ENCODE data around the gene PLXNA3. TPM values are rescaled to one million over a fixed set of nuclear protein-coding genes. Genes with fewer than 3 reads are reported as not detected.

Gene PLXNA3
- total RNA-seq, 1 experiment from 2014 or later, result 89.3 TPM

DNA sequence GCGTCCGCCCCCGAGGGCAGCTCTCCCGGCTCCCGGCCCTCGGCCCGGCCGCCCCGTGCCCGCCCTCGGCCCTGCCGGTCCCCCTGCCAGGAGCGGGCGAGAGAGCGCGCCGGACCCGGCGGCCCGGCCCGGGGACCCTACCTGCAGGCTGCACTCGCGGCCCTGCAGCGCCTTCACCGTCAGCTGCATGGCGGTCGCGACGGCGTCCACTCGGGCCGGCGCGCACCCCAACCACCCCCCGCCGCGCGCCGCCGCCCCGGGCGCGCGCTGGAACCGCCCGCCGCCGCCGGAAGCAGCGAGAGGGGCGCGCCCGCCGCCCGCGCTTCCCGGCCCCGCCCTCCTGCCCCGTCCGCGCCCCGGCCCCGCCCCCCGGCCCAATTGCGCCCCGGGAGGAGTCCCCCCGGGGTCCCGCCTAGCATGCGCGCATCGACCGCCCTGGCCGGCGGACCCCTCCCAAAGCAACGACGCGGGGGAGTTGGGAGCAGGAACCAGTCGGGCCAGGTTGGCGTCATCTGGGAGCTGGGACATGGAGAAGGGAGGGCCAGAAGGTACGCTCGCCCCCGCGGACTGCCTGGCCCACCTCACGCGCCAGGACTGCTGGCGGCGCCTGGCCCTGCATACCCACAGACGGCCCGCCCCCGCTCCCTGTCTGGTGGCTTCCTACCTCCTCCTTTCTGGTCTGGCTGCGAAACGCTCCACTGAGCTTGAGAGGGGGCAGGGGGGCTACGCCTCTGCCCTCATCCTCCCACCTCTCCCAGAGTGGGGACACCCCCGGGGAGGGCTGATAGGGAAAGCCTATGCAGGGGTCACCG, 28.5 kb downstream of the PLXNA3 start, which contains the start of gene UBL4A:
TSS of gene UBL4A (minus strand) at position 220 of the 812 bp plus-strand sequence. CDS start at position 189, 31 bp downstream.
- ATAC-seq (peak; percentile 38), DNase-seq (ENCODE audit: low read depth, low spot score) (peak; percentile 12)
- no peaks in the 10 kb centered on the region for H3K9me3 ChIP-seq (ENCODE audit: control insufficient read depth in 1 of 2, insufficient read depth in 1 of 2, low read depth in 1 of 2, low read length in 2 of 2)
- ChIA-PET POLR2A (interaction anchor here (0.6 kb wide), 1 partner anchor 117 kb away, joined by 4 read pairs; no protein-coding TSS in a partner anchor), CTCF (interaction anchor here (1.1 kb wide), 1 partner anchor 113 kb away, joined by 3 read pairs; no protein-coding TSS in a partner anchor), RAD21 (ENCODE audit: low non-redundant PET in 1 of 2, low total read pairs in 2 of 2, uncharacterized antibody in 2 of 2, unreplicated experiment in 2 of 2) (no interaction called here)
- H3K4me1 ChIP-seq (ENCODE audit: control insufficient read depth in 1 of 2, insufficient read depth in 2 of 2, low read length in 2 of 2), result peaks cover 7 to 36% of the 10 kb centered on the region in 2 experiments; a peak in 3 of 4 replicates
- H3K9ac ChIP-seq (ENCODE audit: low read length), result peak within 1 kb of the TSS; percentile 77
- H3K9me2 ChIP-seq (ENCODE audit: insufficient read depth), result no peaks in the 10 kb centered on the region
- H3K79me2 ChIP-seq (ENCODE audit: insufficient read depth, low read length), result peaks cover 15% of the 10 kb centered on the region
- H3K27ac ChIP-seq (ENCODE audit: low read depth, low read length), result peak within 1 kb of the TSS; percentile 92
- H3K36me3 ChIP-seq (ENCODE audit: control insufficient read depth in 1 of 2, insufficient read depth in 2 of 2, low read length in 2 of 2), result peaks cover 0 to 10% of the 10 kb centered on the region in 2 experiments; a peak in 1 of 4 replicates
- intact Hi-C loops (cut with micrococcal nuclease), result no loop called here
- H3K4me3 ChIP-seq (replicated peaks in 1 of 2; ENCODE audit: low read depth in 1 of 2, low read length in 2 of 2), result peak within 1 kb of the TSS; percentile 59 to 67
- H3K27me3 ChIP-seq (ENCODE audit: insufficient read depth, low read length), result no peaks in the 10 kb centered on the region
- H2AFZ ChIP-seq (ENCODE audit: low read depth, low read length, poor library complexity, severe bottlenecking), result no peak within 1 kb of the TSS
- peak within 1 kb of the TSS; percentile 74 for H3K4me2 ChIP-seq (ENCODE audit: low read length)
- TF ChIP-seq, protein P1, sequence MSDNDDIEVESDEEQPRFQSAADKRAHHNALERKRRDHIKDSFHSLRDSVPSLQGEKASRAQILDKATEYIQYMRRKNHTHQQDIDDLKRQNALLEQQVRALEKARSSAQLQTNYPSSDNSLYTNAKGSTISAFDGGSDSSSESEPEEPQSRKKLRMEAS (IDR thresholded peaks at IDR 0.05), result no peak
- TF ChIP-seq ZFX (IDR thresholded peaks at IDR 0.05) (peak; percentile 9), RAD21 (IDR thresholded peaks at IDR 0.05; ENCODE audit: low read depth) (no peak), ELF1 (IDR thresholded peaks at IDR 0.05; ENCODE audit: borderline replicate concordance, low read depth) (no peak), ZNF274 (IDR thresholded peaks at IDR 0.05; ENCODE audit: low read depth, low read length) (no peak)
- no TSS peak for BruUV-seq (replicated peaks)
- H4K20me1 ChIP-seq (ENCODE audit: insufficient read depth), result no peaks in the 10 kb centered on the region

DNA sequence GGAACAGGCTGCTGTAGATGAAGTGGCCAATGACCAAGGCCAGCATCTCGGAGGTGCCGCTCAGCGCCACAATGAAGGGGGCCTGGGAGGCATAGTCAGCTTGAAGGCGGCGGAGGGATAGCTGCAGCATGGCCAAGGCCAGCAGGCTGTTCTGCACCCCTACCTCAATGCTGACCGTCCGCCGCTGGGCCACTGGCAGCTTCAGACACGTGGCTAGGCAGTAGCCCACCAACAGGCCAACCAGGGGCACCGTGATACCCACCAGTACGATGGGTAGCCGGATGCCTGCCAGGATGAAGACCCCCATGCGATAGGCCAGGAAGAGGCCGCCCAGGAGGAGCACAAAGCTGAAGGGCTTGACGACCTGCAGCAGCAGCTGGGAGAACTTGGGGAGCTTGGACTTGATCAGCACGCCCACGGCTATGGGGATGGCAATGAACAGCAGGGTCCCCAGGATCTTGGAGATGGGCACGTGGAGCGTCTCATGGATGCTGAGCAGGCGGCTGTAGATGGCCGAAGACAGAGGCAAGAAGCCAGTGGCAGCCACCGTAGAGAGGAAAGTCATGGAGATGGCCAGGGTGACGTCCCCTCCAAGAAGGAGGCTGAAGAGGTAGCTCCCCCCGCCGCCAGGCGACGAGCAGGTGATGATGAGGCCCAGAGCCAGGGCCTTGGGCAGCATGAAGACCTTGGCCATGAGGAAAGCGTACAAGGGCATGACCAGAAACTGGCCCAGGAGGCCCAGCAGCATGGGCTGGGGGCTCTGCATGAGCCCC, 29.6 kb downstream of the PLXNA3 start:
- H3K36me3 ChIP-seq (ENCODE audit: control insufficient read depth in 1 of 2, insufficient read depth in 2 of 2, low read length in 2 of 2), result peaks cover 0 to 10% of the 10 kb centered on the region in 2 experiments; a peak in 1 of 4 replicates
- BruUV-seq (replicated peaks), result no TSS peak
- no peaks in the 10 kb centered on the region for H3K9me2 ChIP-seq (ENCODE audit: insufficient read depth)
- peak overlapping the region; percentile 70; the same call in 1 of the 2 replicates for H3K4me2 ChIP-seq (ENCODE audit: low read length)
- H3K79me2 ChIP-seq (ENCODE audit: insufficient read depth, low read length), result peaks cover 15% of the 10 kb centered on the region
- no peaks in the 10 kb centered on the region for H3K9me3 ChIP-seq (ENCODE audit: control insufficient read depth in 1 of 2, insufficient read depth in 1 of 2, low read depth in 1 of 2, low read length in 2 of 2)
- no peak overlapping the region for H2AFZ ChIP-seq (ENCODE audit: low read depth, low read length, poor library complexity, severe bottlenecking)
- ChIA-PET RAD21 (ENCODE audit: low non-redundant PET in 1 of 2, low total read pairs in 2 of 2, uncharacterized antibody in 2 of 2, unreplicated experiment in 2 of 2) (no interaction called here), POLR2A (no interaction called here), CTCF (interaction anchor here (1.1 kb wide), 1 partner anchor 114 kb away, joined by 3 read pairs; no protein-coding TSS in a partner anchor)
- no peak overlapping the region for H3K9ac ChIP-seq (ENCODE audit: low read length)
- peak overlapping the region; percentile 92 for H3K27ac ChIP-seq (ENCODE audit: low read depth, low read length)
- peaks cover 7 to 36% of the 10 kb centered on the region in 2 experiments; a peak in 3 of 4 replicates for H3K4me1 ChIP-seq (ENCODE audit: control insufficient read depth in 1 of 2, insufficient read depth in 2 of 2, low read length in 2 of 2)
- DNase-seq (ENCODE audit: low read depth, low spot score) (no peak), ATAC-seq (no peak)
- H3K4me3 ChIP-seq (replicated peaks in 1 of 2; ENCODE audit: low read depth in 1 of 2, low read length in 2 of 2), result no peak overlapping the region
- intact Hi-C loops (cut with micrococcal nuclease), result no loop called here
- H3K27me3 ChIP-seq (ENCODE audit: insufficient read depth, low read length), result no peaks in the 10 kb centered on the region
- H4K20me1 ChIP-seq (ENCODE audit: insufficient read depth), result no peaks in the 10 kb centered on the region
- TF ChIP-seq, protein P2, sequence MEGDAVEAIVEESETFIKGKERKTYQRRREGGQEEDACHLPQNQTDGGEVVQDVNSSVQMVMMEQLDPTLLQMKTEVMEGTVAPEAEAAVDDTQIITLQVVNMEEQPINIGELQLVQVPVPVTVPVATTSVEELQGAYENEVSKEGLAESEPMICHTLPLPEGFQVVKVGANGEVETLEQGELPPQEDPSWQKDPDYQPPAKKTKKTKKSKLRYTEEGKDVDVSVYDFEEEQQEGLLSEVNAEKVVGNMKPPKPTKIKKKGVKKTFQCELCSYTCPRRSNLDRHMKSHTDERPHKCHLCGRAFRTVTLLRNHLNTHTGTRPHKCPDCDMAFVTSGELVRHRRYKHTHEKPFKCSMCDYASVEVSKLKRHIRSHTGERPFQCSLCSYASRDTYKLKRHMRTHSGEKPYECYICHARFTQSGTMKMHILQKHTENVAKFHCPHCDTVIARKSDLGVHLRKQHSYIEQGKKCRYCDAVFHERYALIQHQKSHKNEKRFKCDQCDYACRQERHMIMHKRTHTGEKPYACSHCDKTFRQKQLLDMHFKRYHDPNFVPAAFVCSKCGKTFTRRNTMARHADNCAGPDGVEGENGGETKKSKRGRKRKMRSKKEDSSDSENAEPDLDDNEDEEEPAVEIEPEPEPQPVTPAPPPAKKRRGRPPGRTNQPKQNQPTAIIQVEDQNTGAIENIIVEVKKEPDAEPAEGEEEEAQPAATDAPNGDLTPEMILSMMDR (IDR thresholded peaks at IDR 0.05 in 2 of 3, conservative IDR thresholded peaks at IDR 0.05 in 1 of 3; ENCODE audit: borderline replicate concordance in 1 of 3, insufficient read depth in 1 of 3, low read depth in 2 of 3, low read length in 2 of 3), result no peak
- TF ChIP-seq SP1 (IDR thresholded peaks at IDR 0.05; ENCODE audit: low read depth), result no peak
- no peak for TF ChIP-seq CBX3 (IDR thresholded peaks at IDR 0.05; ENCODE audit: low read depth)
- TF ChIP-seq EGR1 (IDR thresholded peaks at IDR 0.05; ENCODE audit: low read depth), result no peak
- TF ChIP-seq, protein P3, sequence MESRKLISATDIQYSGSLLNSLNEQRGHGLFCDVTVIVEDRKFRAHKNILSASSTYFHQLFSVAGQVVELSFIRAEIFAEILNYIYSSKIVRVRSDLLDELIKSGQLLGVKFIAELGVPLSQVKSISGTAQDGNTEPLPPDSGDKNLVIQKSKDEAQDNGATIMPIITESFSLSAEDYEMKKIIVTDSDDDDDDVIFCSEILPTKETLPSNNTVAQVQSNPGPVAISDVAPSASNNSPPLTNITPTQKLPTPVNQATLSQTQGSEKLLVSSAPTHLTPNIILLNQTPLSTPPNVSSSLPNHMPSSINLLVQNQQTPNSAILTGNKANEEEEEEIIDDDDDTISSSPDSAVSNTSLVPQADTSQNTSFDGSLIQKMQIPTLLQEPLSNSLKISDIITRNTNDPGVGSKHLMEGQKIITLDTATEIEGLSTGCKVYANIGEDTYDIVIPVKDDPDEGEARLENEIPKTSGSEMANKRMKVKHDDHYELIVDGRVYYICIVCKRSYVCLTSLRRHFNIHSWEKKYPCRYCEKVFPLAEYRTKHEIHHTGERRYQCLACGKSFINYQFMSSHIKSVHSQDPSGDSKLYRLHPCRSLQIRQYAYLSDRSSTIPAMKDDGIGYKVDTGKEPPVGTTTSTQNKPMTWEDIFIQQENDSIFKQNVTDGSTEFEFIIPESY (IDR thresholded peaks at IDR 0.05; ENCODE audit: extremely low read depth, insufficient replicate concordance, low read length), result no peak
- TF ChIP-seq FOSL1 (IDR thresholded peaks at IDR 0.05; ENCODE audit: low read depth), result no peak
- TF ChIP-seq EZH2phosphoT487 (IDR thresholded peaks at IDR 0.05; ENCODE audit: borderline replicate concordance), result no peak
- TF ChIP-seq ELF1 (IDR thresholded peaks at IDR 0.05; ENCODE audit: borderline replicate concordance, low read depth), result no peak
- TF ChIP-seq POLR2A (IDR thresholded peaks at IDR 0.05; ENCODE audit: borderline replicate concordance, extremely low read depth, insufficient read depth, insufficient read length), result no peak
- no peak for TF ChIP-seq ZFX (IDR thresholded peaks at IDR 0.05)
